GM12878 (cell line): ENCODE results near the gene KLC3. TPM values are rescaled to one million over a fixed set of nuclear protein-coding genes. Genes with fewer than 3 reads are reported as not detected.

ENCODE experiments used
- ATAC-seq: fragments of 200-7000 bp; cut with Tn5 transposase; 3 replicates; pipeline ENCODE4 v1.9.1; 2020; ENCODE audit warnings: mild to moderate bottlenecking, moderate library complexity
- Bru-seq: library from RNA; stranded (reverse); fragments of 400-500 nt; gene quantifications from one replicate; lab custom pipeline; 2021; lab: Mats Ljungman, UMichigan
- BruChase-seq, 2 experiments: library from RNA; stranded (reverse); fragments of 400-500 nt; gene quantifications; one replicate each; lab custom pipeline; 2021; lab: Mats Ljungman, UMichigan
- BruUV-seq: library from RNA; stranded (reverse); fragments of 400-500 nt; replicated peaks from 2 replicates; lab custom pipeline; 2021; lab: Mats Ljungman, UMichigan
- CTCF ChIA-PET: fragments of 300-600 bp; sonication (Branson Sonifier 250); formaldehyde crosslinking; extraction: SDS; loops from one replicate; lab custom pipeline; 2021; ENCODE audit warnings: inconsistent platforms; lab: Yijun Ruan, JAX
- POLR2A ChIA-PET: fragments of 350-600 bp; formaldehyde crosslinking; extraction: SDS; loops from one replicate; lab custom pipeline; 2021; ENCODE audit warnings: inconsistent platforms; lab: Charles Lee
- RAD21 ChIA-PET: fragments of 300-600 bp; sonication (Branson Sonifier 250); formaldehyde crosslinking; loops from one replicate; lab custom pipeline; 2023; ENCODE audit warnings: antibody characterized with exemption; ENCODE audit not compliant: unreplicated experiment; lab: Charles Lee
- SMC1A ChIA-PET: fragments of 300-600 bp; sonication (Branson Sonifier 250); formaldehyde crosslinking; loops from one replicate; lab custom pipeline; 2023; ENCODE audit not compliant: unreplicated experiment, uncharacterized antibody; lab: Charles Lee
- DNase-seq: peaks from one replicate; pipeline ENCODE4 v3.0.0-alpha.2; 2011; ENCODE audit warnings: low read depth, low spot score
- FAIRE-seq: peaks from 3 replicates; lab custom pipeline; 2011; peaks lifted over from hg19 to GRCh38; lab: Jason Lieb, UNC
- H2AFZ ChIP-seq: 2 replicates; pipeline ENCODE4 v1.6.0; 2011; ENCODE audit warnings: low read depth, low read length, control low read depth; ENCODE audit not compliant: control insufficient read depth
- H3K27ac ChIP-seq: 2 replicates; pipeline ENCODE4 v1.5.1; 2011; ENCODE audit warnings: control low read depth; ENCODE audit not compliant: control insufficient read depth, insufficient read depth
- H3K27me3 ChIP-seq, 2 experiments: replicated peaks in 1 of 2; 2 replicates each; pipeline versions ENCODE4 v1.6.0 to v1.6.1; 2011; ENCODE audit warnings: low read length in 1 of 2; ENCODE audit not compliant: control insufficient read depth in 2 of 2, insufficient read depth in 2 of 2
- H3K36me3 ChIP-seq, 2 experiments: 2 replicates each; pipeline ENCODE4 v1.5.1; 2011; ENCODE audit warnings: low read length in 1 of 2; ENCODE audit not compliant: control insufficient read depth in 2 of 2, insufficient read depth in 2 of 2
- H3K4me1 ChIP-seq: 2 replicates; pipeline ENCODE4 v1.6.1; 2011; ENCODE audit warnings: mild to moderate bottlenecking, low read length, moderate library complexity, mixed read lengths; ENCODE audit not compliant: control insufficient read depth, insufficient read depth
- H3K4me2 ChIP-seq: 2 replicates; pipeline ENCODE4 v1.6.0; 2011; ENCODE audit warnings: control low read depth; ENCODE audit not compliant: control insufficient read depth, insufficient read depth
- H3K4me3 ChIP-seq: fragments of 200-600 bp; sonication (generic); 2 replicates; pipeline ENCODE4 v1.5.1; 2016
- H3K79me2 ChIP-seq: 2 replicates; pipeline ENCODE4 v1.6.0; 2011; ENCODE audit warnings: low read length; ENCODE audit not compliant: control insufficient read depth, insufficient read depth
- H3K9ac ChIP-seq: 2 replicates; pipeline ENCODE4 v1.8.0; 2011; ENCODE audit warnings: low read length, control low read depth, mixed read lengths; ENCODE audit not compliant: control insufficient read depth, insufficient read depth
- H3K9me3 ChIP-seq: replicated peaks from 3 replicates; pipeline ENCODE4 v1.5.1; 2011; ENCODE audit warnings: mild to moderate bottlenecking, low read length; ENCODE audit not compliant: control insufficient read depth, insufficient read depth
- H4K20me1 ChIP-seq: 2 replicates; pipeline ENCODE4 v1.6.0; 2011; ENCODE audit not compliant: control insufficient read depth, insufficient read depth
- ATF7 ChIP-seq: fragments of 450-650 bp; IDR thresholded peaks from 2 replicates; pipeline ENCODE4 v1.6.1; 2016; ENCODE audit warnings: low read depth, mild to moderate bottlenecking
- CHD1 ChIP-seq: IDR thresholded peaks from 2 replicates; pipeline ENCODE4 v1.6.1; 2012; ENCODE audit warnings: low read depth, low read length, improper control_type of control experiment
- E4F1 ChIP-seq: fragments of 450-650 bp; IDR thresholded peaks from 2 replicates; pipeline ENCODE4 v1.6.1; 2018; ENCODE audit warnings: borderline replicate concordance, mild to moderate bottlenecking; ENCODE audit not compliant: partially characterized antibody
- EGR1 ChIP-seq, 2 experiments: IDR thresholded peaks; 1 replicate in 1 of 2; 2 replicates in 1 of 2; pipeline ENCODE4 v1.6.1; 2011 to 2012; ENCODE audit warnings: low read depth in 2 of 2, low read length in 2 of 2, borderline replicate concordance in 1 of 2, mild to moderate bottlenecking in 1 of 2, moderate library complexity in 1 of 2
- EP300 ChIP-seq, 2 experiments: fragments of 150-350 bp in 1 of 2; IDR thresholded peaks; 2 replicates each; pipeline ENCODE4 v1.6.1; 2011 to 2012; ENCODE audit warnings: low read depth in 2 of 2, low read length in 2 of 2, borderline replicate concordance in 1 of 2, improper control_type of control experiment in 1 of 2, inconsistent platforms in 1 of 2; ENCODE audit not compliant: control insufficient read depth in 1 of 2
- HCFC1 ChIP-seq: fragments of 150-350 bp; IDR thresholded peaks from 2 replicates; pipeline ENCODE4 v1.6.1; 2014; ENCODE audit warnings: low read length
- IKZF1 ChIP-seq: fragments of 450-650 bp; conservative IDR thresholded peaks from 2 replicates; pipeline ENCODE4 v1.6.1; 2017; ENCODE audit warnings: antibody characterized with exemption, mild to moderate bottlenecking
- IRF3 ChIP-seq: fragments of 450-650 bp; IDR thresholded peaks from 2 replicates; pipeline ENCODE4 v1.6.1; 2014; ENCODE audit warnings: mild to moderate bottlenecking
- MEF2A ChIP-seq: IDR thresholded peaks from 2 replicates; pipeline ENCODE4 v1.6.1; 2011; ENCODE audit warnings: low read depth, mild to moderate bottlenecking, low read length, moderate library complexity; ENCODE audit not compliant: insufficient read depth
- MTA2 ChIP-seq: fragments of 450-650 bp; IDR thresholded peaks from 2 replicates; pipeline ENCODE4 v1.6.1; 2016; ENCODE audit warnings: low read depth, mild to moderate bottlenecking, moderate library complexity
- NFXL1 ChIP-seq: fragments of 450-650 bp; IDR thresholded peaks from 2 replicates; pipeline ENCODE4 v1.6.1; 2017; ENCODE audit warnings: antibody characterized with exemption, mild to moderate bottlenecking, borderline replicate concordance
- SP1 ChIP-seq: IDR thresholded peaks from one replicate; pipeline ENCODE4 v1.6.1; 2011; ENCODE audit warnings: low read depth, low read length
- USF2 ChIP-seq: IDR thresholded peaks from 2 replicates; pipeline ENCODE4 v1.6.1; 2011; ENCODE audit warnings: low read depth, low read length, improper control_type of control experiment, borderline replicate concordance
- ZNF24 ChIP-seq: fragments of 450-650 bp; IDR thresholded peaks from 2 replicates; pipeline ENCODE4 v1.6.1; 2017; ENCODE audit warnings: antibody characterized with exemption, mild to moderate bottlenecking
- ZSCAN29 ChIP-seq: fragments of 450-650 bp; IDR thresholded peaks from 2 replicates; pipeline ENCODE4 v1.6.1; 2017; ENCODE audit warnings: mild to moderate bottlenecking, moderate library complexity
- WGBS: methylation state at CpG from one replicate; pipeline ENCODE4 v1.1.6; 2016; ENCODE audit warnings: low lambda C conversion rate; ENCODE audit not compliant: insufficient replicate concordance, insufficient coverage; ENCODE audit errors: missing lambda C conversion rate; 5-methylcytosine and 5-hydroxymethylcytosine counted together
- in situ Hi-C: fragments of 300-500 bp; cut with MboI; formaldehyde crosslinking; loops from 9 replicates; pipeline ENCODE4 v1.14.3; 2018; ENCODE audit warnings: mixed read lengths
- intact Hi-C: fragments of 100-400 bp; cut with micrococcal nuclease; formaldehyde crosslinking; loops from one replicate; pipeline ENCODE4 v1.14.2; 2022; ENCODE audit not compliant: unreplicated experiment
- long read RNA-seq, 2 experiments: library from polyadenylated mRNA; unstranded; transcript quantifications; one replicate each; pipeline ENCODE4 v2.0.0, GENCODE V29; 2019 to 2020
- polyA minus RNA-seq, 3 experiments: library from RNA; depleted of rRNA, polyadenylated mRNA; stranded (reverse); fragments of >200 nt; gene quantifications; 2 replicates each; pipeline ENCODE4 v1.2.3, GENCODE V29; 2011
- polyA plus RNA-seq, 11 experiments: library from polyadenylated mRNA; depleted of rRNA in 4 of 11; unstranded in 6 of 11; stranded (reverse) in 5 of 11; fragments of >200 nt; fragmentation: Nextera tagmentation in 4 of 11; fragmentation: Illumina TruSeq in 1 of 11; extraction: Ambion mirVana in 4 of 11; extraction: Trizol in 1 of 11; gene quantifications; 1 replicate in 1 of 11; 2 replicates in 10 of 11; pipeline versions ENCODE4 v1.2.1 to v1.2.3, GENCODE V29; 2011 to 2016; ENCODE audit warnings: inconsistent platforms in 2 of 11, missing spikeins in 2 of 11, low read depth in 1 of 11
- total RNA-seq, 4 experiments: library from RNA; depleted of rRNA in 3 of 4; stranded (reverse); fragments of >200 nt in 3 of 4; fragmentation: Illumina TruSeq in 1 of 4; extraction: Trizol in 1 of 4; gene quantifications; 2 replicates each; pipeline versions ENCODE4 v1.2.1 to v1.2.3, GENCODE V29; 2013 to 2021

Gene KLC3
- 0.59 TPM in 1 of 2 replicates, not detected in the other for total RNA-seq (2013; cell fraction: nucleolus; rRNA removed)
- total RNA-seq (2014; rRNA removed), result 0.28 TPM in 1 of 2 replicates, not detected in the other
- not detected in 2 replicates for total RNA-seq (2014; rRNA removed; fragmentation: Illumina TruSeq; extraction: Trizol)
- 0.33 and 0.37 TPM in 2 replicates for total RNA-seq (2021)
- polyA plus RNA-seq (2011; ENCODE audit: low read depth), result not detected
- not detected in 2 replicates for polyA plus RNA-seq (2011; rRNA removed)
- 0.03 TPM in 1 of 2 replicates, not detected in the other for polyA plus RNA-seq (2011; cell fraction: cytosol; rRNA removed)
- not detected in 2 replicates for polyA plus RNA-seq (2011; cell fraction: nucleus; rRNA removed)
- 0.24 and 0.31 TPM in 2 replicates for polyA plus RNA-seq (2012)
- 0.03 TPM in 1 of 2 replicates, not detected in the other for polyA plus RNA-seq (2014; fragmentation: Illumina TruSeq; extraction: Trizol)
- not detected for polyA plus RNA-seq (2014; fragmentation: Nextera tagmentation; extraction: Ambion mirVana)
- 0.15 and 0.38 TPM in 2 replicates for polyA plus RNA-seq (2014; rRNA removed)
- polyA plus RNA-seq (2016; fragmentation: Nextera tagmentation; extraction: Ambion mirVana), result under 1 TPM in 1 of 2 experiments, not detected in 1; 0.21 TPM
- not detected in 2 replicates for polyA minus RNA-seq (2011; rRNA and poly(A)+ RNA removed)
- polyA minus RNA-seq (2011; cell fraction: cytosol; rRNA and poly(A)+ RNA removed), result not detected in 2 replicates
- polyA minus RNA-seq (2011; cell fraction: nucleus; rRNA and poly(A)+ RNA removed), result not detected in 2 replicates
- percentile 11 among the genes with signal in this experiment for Bru-seq, nascent RNA
- percentile 19 among the genes with signal in this experiment for BruChase-seq, experiment 1, labeled RNA remaining after a 6-hour chase
- percentile 7 among the genes with signal in this experiment for BruChase-seq, experiment 2, labeled RNA remaining after a 2-hour chase
- long read RNA-seq, experiment 1, result 0 reads
- long read RNA-seq, experiment 2, result 0 reads

GRCh38 chr19:45340232-45340898 lies at the start of gene KLC3:
Gene KLC3, plus strand, starts transcription at chr19:45340750. Its CDS starts 4,792 bp downstream, at chr19:45345542.
- DNase-seq (no peak), FAIRE-seq (peak; percentile 13), ATAC-seq (peak; percentile 17; the same call in 1 of the 3 replicates)
- H3K36me3 ChIP-seq, result no peaks in the 10 kb centered on the region
- no peak within 1 kb of the TSS for H3K9ac ChIP-seq
- ChIA-PET SMC1A (no interaction called here), CTCF (no interaction called here), POLR2A (no interaction called here), RAD21 (interaction anchor here (1.9 kb wide), 1 partner anchor 281 kb away, joined by 5 read pairs; no protein-coding TSS in a partner anchor)
- 12% methylated on average over 34 of the region's 50 CpGs for WGBS
- in situ Hi-C loops, result no loop called here
- H3K79me2 ChIP-seq, result no peaks in the 10 kb centered on the region
- intact Hi-C loops, result no loop called here
- H3K4me2 ChIP-seq, result peak within 1 kb of the TSS; percentile 70
- 0 out of 4 replicates have a peak, but pooled peaks cover 0 to 1% of the 10 kb centered on the region in 2 experiments for H3K27me3 ChIP-seq
- H3K27ac ChIP-seq, result no peak within 1 kb of the TSS
- H2AFZ ChIP-seq, result no peak within 1 kb of the TSS
- peak within 1 kb of the TSS; percentile 1; the same call in 1 of the 2 replicates for H3K4me3 ChIP-seq
- no TSS peak for BruUV-seq
- H3K4me1 ChIP-seq, result peaks cover 3% of the 10 kb centered on the region; the same call in 1 of the 2 replicates
- H3K9me3 ChIP-seq, result no peaks in the 10 kb centered on the region
- H4K20me1 ChIP-seq, result no peaks in the 10 kb centered on the region
- no peak for TF ChIP-seq EP300 (IDR thresholded peaks at IDR 0.05; ENCODE audit: borderline replicate concordance in 1 of 2, control insufficient read depth in 1 of 2, low read depth in 2 of 2, low read length in 2 of 2)
- TF ChIP-seq EGR1 (IDR thresholded peaks at IDR 0.05; ENCODE audit: borderline replicate concordance in 1 of 2, low read depth in 2 of 2, low read length in 2 of 2), result 0 out of 3 replicates have a peak, but pooled peaks of 1 of the 2 experiments have one; percentile 21
- TF ChIP-seq MEF2A, result no peak
- TF ChIP-seq ZSCAN29, result no peak
- no peak for TF ChIP-seq IRF3
- no peak for TF ChIP-seq MTA2
- TF ChIP-seq SP1, result no peak
- TF ChIP-seq CHD1, result no peak
- no peak for TF ChIP-seq E4F1
- TF ChIP-seq NFXL1, result no peak
- TF ChIP-seq IKZF1, result 0 out of 2 replicates have a peak, but pooled peaks have one; percentile 17
- no peak for TF ChIP-seq USF2
- no peak for TF ChIP-seq ATF7
- no peak for TF ChIP-seq HCFC1
- no peak for TF ChIP-seq ZNF24
